Neutrophil (primary cell): Measurements from ENCODE around the gene MS4A3.
"Not testable (repeated sequence)": the region's sequence is repeated elsewhere in the genome, so short reads cannot be mapped to it uniquely, and the experiment has no call there.

Experiments used
- H3K27ac ChIP-seq: fragments of 200-600 bp; sonication (generic); 2 replicates; pipeline ENCODE4 v1.5.1; 2016; ENCODE audit warnings: mild to moderate bottlenecking, moderate library complexity
- H3K27me3 ChIP-seq: fragments of 200-600 bp; sonication (generic); 2 replicates; pipeline ENCODE4 v1.6.0; 2016; ENCODE audit warnings: mild to moderate bottlenecking
- H3K36me3 ChIP-seq: fragments of 200-600 bp; sonication (generic); 2 replicates; pipeline ENCODE4 v1.5.1; 2017
- H3K4me1 ChIP-seq, 2 experiments: fragments of 200-600 bp in 1 of 2; sonication (generic) in 1 of 2; 1 replicate in 1 of 2; 2 replicates in 1 of 2; pipeline versions ENCODE4 v1.5.1 to v1.6.1; 2013 to 2016; ENCODE audit warnings: low read depth in 1 of 2, low read length in 1 of 2, mild to moderate bottlenecking in 1 of 2, moderate library complexity in 1 of 2; ENCODE audit not compliant: control insufficient read depth in 1 of 2, insufficient read depth in 1 of 2
- H3K4me3 ChIP-seq, 2 experiments: fragments of 200-600 bp in 1 of 2; sonication (generic) in 1 of 2; 1 replicate in 1 of 2; 2 replicates in 1 of 2; pipeline ENCODE4 v1.5.1; 2013 to 2016; ENCODE audit warnings: low read depth in 1 of 2, low read length in 1 of 2, mild to moderate bottlenecking in 1 of 2, moderate library complexity in 1 of 2
- H3K9me3 ChIP-seq: fragments of 200-600 bp; sonication (generic); 2 replicates; pipeline ENCODE4 v1.5.1; 2016
- TF ChIP-seq, protein P1 (sequence below): fragments of 200-600 bp; sonication (generic); IDR thresholded peaks from 2 replicates; pipeline ENCODE4 v1.5.1; 2016; ENCODE audit warnings: antibody characterized with exemption

MS4A3 gene

DNA sequence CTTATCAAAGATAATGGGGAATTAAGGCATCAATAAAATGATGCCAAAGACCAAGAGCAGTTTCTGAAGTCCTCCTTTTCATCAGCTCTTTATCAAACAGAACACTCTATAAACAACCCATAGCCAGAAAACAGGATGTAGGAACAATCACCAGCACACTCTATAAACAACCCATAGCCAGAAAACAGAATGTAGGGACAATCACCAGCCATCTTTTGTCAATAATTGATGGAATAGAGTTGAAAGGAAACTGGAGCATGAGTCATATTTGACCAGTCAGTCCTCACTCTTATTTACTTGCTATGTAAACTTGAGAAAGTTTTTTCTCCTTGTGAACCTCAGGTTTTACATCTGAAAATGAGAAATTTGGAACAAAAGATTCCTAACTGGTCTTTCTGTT is 42.0 kb downstream of the MS4A3 start:
- peaks cover 0 to 4% of the 10 kb centered on the region in 2 experiments for H3K4me1 ChIP-seq
- TF ChIP-seq, protein P1, sequence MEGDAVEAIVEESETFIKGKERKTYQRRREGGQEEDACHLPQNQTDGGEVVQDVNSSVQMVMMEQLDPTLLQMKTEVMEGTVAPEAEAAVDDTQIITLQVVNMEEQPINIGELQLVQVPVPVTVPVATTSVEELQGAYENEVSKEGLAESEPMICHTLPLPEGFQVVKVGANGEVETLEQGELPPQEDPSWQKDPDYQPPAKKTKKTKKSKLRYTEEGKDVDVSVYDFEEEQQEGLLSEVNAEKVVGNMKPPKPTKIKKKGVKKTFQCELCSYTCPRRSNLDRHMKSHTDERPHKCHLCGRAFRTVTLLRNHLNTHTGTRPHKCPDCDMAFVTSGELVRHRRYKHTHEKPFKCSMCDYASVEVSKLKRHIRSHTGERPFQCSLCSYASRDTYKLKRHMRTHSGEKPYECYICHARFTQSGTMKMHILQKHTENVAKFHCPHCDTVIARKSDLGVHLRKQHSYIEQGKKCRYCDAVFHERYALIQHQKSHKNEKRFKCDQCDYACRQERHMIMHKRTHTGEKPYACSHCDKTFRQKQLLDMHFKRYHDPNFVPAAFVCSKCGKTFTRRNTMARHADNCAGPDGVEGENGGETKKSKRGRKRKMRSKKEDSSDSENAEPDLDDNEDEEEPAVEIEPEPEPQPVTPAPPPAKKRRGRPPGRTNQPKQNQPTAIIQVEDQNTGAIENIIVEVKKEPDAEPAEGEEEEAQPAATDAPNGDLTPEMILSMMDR, result no peak
- no peak overlapping the region for H3K27ac ChIP-seq
- H3K4me3 ChIP-seq, result no peak overlapping the region
- no peaks in the 10 kb centered on the region for H3K36me3 ChIP-seq
- no peaks in the 10 kb centered on the region for H3K27me3 ChIP-seq
- no peaks in the 10 kb centered on the region for H3K9me3 ChIP-seq

DNA sequence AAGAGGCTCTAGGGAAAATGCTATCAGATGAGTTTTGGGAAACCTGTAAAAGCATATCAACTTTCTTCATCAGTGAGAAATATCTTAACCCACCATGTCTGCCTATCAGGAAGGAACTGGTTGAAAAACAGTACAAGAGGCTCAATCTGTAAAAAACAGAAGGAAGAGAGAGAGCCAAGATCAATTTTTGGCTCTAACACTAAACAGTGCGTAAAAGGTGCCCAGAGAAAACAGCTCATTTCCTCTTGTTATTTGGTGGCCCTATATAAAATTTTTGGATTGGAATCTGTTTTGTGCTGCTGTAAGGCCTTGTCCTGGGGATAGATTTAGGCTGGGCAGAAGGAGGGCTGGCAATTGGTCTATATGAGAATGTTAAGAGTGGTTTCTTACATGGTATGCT is 44.1 kb downstream of the MS4A3 start:
- Histone ChIP-seq H3K4me3 (no peak overlapping the region), H3K9me3 (no peaks in the 10 kb centered on the region), H3K4me1 (peaks cover 0 to 4% of the 10 kb centered on the region in 2 experiments), H3K27me3 (no peaks in the 10 kb centered on the region), H3K27ac (no peak overlapping the region), H3K36me3 (no peaks in the 10 kb centered on the region)
- TF ChIP-seq, protein P1, result no peak

DNA sequence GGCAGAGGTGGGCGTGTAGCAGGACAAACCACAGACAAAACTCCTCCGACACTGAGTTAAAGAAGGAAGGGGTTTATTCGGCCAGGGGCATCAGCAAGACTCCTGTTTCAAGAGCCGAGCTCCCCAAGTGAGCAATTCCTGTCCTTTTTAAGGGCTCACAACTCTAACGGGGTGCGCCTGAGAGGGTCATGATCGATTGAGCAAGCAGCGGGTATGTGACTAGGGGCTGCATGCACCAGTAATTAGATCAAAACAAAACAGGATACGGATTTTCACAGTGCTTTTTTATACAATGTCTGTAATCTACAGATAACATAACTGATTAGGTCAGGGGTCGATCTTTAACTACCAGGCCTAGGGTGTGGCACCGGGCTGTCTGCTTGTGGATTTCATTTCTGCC is 44.9 kb downstream of the MS4A3 start:
- H3K4me3 ChIP-seq, H3K9me3 ChIP-seq, H3K27ac ChIP-seq, H3K27me3 ChIP-seq, H3K36me3 ChIP-seq, H3K4me1 ChIP-seq: not testable (repeated sequence)

DNA sequence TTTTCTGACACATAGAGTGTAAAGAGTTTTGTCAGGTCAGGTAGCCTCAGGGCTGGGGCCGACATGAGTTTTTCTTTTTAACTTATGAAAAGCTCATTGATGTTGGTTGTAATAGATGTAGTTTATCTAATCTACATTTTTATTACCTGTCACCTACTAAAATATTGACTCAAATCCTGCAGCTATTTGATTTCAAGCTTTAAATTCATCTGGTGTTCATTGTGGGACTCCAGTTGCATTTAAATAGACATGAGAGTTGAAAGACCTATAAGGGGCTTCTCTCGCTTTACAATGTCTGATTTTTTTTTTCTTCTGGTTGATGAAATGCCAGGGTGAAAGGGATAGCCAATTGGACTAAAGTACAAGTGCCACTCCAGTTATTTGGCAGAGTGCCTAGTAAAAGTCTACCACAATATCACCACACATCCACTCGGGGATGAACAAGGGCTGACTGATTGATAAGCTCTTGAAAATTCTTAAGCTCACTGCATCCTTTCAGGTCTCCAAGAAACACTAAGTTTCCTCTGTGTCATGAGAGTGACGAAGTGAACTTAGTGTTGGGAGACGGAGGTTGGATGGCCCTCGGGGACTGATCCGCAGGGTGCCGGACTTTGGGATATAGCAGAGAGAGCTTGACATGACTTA is 48.1 kb downstream of the MS4A3 start:
- H3K27ac ChIP-seq, H3K9me3 ChIP-seq, H3K4me3 ChIP-seq, H3K4me1 ChIP-seq, H3K27me3 ChIP-seq, H3K36me3 ChIP-seq: not testable (repeated sequence)

DNA sequence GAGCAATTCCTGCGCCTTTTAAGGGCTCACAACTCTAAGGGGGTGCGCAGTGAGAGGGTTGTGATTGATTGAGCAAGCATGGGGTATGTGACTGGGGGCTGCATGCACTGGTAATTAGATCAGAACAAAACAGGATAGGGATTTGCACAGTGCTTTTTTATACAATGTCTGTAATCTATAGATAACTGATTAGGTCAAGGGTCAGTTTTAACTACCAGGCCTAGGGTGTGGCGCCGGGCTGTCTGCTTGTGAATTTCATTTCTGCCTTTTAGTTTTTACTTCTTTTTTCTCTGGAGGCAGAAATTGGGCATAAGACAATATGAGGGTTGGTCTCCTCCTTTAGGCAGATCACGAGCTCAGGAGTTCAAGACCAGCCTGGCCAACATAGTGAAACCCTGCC is 52.2 kb downstream of the MS4A3 start:
- not testable (repeated sequence) for H3K27me3 ChIP-seq, H3K9me3 ChIP-seq, H3K4me1 ChIP-seq, H3K27ac ChIP-seq, H3K36me3 ChIP-seq, H3K4me3 ChIP-seq

DNA sequence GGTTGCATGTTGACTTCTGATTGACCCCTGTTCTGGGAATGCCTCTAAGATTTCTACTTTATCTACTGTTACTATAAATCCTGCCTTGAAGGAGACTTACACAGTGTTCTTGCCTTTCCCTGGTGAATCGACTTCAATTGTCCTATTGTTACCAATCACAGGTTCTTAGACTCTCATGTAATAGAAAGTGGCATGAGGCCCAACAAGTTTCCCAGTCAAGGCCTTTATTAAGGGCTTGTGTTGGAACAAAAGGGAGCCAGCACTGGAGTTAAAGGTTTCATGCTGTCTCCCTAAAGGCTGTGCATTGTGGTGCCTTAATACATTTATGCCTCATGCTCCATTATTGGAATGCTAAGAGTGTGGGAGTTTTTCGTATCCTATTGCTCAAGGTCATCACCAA is 55.3 kb downstream of the MS4A3 start:
- Histone ChIP-seq H3K4me3 (no peak overlapping the region), H3K9me3 (no peaks in the 10 kb centered on the region), H3K27me3 (no peaks in the 10 kb centered on the region), H3K27ac (no peak overlapping the region), H3K36me3 (no peaks in the 10 kb centered on the region), H3K4me1 (no peaks in the 10 kb centered on the region)
- TF ChIP-seq, protein P1, result no peak

GRCh38 chr11:60116996-60117790 is 60.7 kb downstream of the MS4A3 start:
- TF ChIP-seq, protein P1, result no peak
- Histone ChIP-seq H3K27me3 (no peaks in the 10 kb centered on the region), H3K4me1 (peaks cover 22 to 35% of the 10 kb centered on the region in 2 experiments), H3K27ac (no peak overlapping the region), H3K9me3 (no peaks in the 10 kb centered on the region), H3K4me3 (no peak overlapping the region), H3K36me3 (no peaks in the 10 kb centered on the region)
